ENCODE measurements around the gene TAS1R2.

DNA sequence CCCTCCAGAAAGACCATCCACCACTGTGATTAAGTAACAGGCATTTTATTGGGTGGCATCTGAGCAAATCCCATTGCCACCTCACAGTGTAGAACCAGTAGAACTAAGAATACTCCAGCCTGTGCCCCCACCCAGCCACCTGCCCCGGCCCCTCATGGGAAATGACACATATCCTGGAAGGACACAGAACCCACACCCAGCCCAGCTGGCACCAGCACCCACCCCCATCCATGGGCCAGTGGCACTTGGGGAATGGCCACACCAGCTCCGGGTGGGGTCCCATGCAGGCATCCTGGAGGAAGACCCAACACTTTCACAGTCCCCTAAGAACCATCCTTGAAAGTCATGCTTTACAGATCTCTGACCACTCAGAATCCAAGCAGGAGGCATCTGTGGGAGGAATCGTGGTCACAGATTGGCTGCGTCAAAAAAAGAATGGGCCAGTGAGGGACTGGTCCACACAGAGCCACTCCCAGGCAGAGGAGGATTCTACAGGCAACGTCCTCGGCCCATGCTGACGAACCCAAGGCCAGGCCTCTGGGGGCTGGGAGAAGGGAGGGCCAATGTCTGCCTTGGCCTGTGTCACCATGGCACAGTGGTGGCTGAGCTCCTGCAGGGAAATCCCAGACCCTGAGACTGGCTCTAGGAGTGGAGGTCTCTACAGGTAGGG is 12.1 kb upstream of the TAS1R2 start:
- no peak for TF ChIP-seq YY1 (IDR thresholded peaks at IDR 0.05; ENCODE audit: low read depth)
- TF ChIP-seq RAD21 (IDR thresholded peaks at IDR 0.05; ENCODE audit: low read depth): no peak
- TF ChIP-seq EGR1 (IDR thresholded peaks at IDR 0.05): no peak
- TF ChIP-seq, protein P1, sequence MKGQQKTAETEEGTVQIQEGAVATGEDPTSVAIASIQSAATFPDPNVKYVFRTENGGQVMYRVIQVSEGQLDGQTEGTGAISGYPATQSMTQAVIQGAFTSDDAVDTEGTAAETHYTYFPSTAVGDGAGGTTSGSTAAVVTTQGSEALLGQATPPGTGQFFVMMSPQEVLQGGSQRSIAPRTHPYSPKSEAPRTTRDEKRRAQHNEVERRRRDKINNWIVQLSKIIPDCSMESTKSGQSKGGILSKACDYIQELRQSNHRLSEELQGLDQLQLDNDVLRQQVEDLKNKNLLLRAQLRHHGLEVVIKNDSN (IDR thresholded peaks at IDR 0.05): no peak
- TF ChIP-seq, protein P2, sequence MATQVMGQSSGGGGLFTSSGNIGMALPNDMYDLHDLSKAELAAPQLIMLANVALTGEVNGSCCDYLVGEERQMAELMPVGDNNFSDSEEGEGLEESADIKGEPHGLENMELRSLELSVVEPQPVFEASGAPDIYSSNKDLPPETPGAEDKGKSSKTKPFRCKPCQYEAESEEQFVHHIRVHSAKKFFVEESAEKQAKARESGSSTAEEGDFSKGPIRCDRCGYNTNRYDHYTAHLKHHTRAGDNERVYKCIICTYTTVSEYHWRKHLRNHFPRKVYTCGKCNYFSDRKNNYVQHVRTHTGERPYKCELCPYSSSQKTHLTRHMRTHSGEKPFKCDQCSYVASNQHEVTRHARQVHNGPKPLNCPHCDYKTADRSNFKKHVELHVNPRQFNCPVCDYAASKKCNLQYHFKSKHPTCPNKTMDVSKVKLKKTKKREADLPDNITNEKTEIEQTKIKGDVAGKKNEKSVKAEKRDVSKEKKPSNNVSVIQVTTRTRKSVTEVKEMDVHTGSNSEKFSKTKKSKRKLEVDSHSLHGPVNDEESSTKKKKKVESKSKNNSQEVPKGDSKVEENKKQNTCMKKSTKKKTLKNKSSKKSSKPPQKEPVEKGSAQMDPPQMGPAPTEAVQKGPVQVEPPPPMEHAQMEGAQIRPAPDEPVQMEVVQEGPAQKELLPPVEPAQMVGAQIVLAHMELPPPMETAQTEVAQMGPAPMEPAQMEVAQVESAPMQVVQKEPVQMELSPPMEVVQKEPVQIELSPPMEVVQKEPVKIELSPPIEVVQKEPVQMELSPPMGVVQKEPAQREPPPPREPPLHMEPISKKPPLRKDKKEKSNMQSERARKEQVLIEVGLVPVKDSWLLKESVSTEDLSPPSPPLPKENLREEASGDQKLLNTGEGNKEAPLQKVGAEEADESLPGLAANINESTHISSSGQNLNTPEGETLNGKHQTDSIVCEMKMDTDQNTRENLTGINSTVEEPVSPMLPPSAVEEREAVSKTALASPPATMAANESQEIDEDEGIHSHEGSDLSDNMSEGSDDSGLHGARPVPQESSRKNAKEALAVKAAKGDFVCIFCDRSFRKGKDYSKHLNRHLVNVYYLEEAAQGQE (IDR thresholded peaks at IDR 0.05; ENCODE audit: low read depth): no peak
- no peak for TF ChIP-seq TCF12 (IDR thresholded peaks at IDR 0.05; ENCODE audit: low read depth)
